Measurements from ENCODE around the gene PARVA. TPM values are rescaled to one million over a fixed set of nuclear protein-coding genes. Genes with fewer than 3 reads are reported as not detected.

The PARVA gene
- total and polyA plus RNA-seq, 2 of the 8 experiments (the other 6 are each of a cell fraction or from before 2014, with no cell fraction given): 3.1 to 13.5 TPM

DNA sequence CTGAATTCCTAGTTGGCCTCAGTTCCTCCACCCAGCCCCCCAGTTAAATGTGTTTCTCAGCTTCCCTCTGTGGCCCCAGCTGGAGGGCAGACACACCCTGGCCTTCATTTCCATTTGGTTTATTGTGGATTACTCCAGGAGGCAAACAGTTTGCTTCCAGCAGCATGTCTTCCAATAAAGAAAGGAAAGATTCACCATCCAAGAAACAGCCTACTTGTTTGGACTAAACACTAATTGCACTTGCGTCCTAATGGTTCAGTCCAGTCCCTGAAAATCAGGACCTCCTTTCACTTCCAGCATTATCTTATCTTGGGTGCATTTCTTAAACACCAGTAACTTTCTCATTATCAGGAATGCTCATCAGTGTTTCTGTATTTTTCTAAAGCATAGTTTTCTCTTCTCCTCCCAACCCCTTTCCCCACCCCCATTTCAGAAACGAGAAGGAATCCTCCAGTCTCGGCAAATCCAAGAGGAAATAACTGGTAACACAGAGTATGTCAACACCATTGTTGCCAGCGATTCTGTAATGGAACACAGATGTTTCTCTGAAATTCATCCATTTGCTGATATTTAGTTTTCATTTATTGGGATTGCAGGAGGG, 130.9 kb downstream of the PARVA start:
- Histone ChIP-seq H2BK12ac (ENCODE audit: low read depth, low read length) (no peak overlapping the region), H3K79me2 (ENCODE audit: control insufficient read depth in 1 of 2, insufficient read depth in 2 of 2, low read length in 2 of 2) (no peaks in the 10 kb centered on the region), H3K4me2 (ENCODE audit: insufficient read depth in 1 of 2, low read depth in 2 of 2, low read length in 2 of 2) (no peak overlapping the region), H3K56ac (replicated peaks; ENCODE audit: insufficient read length, low read depth, low read length) (no peak overlapping the region), H3K4me3 (ENCODE audit: extremely low read depth in 1 of 4, insufficient read depth in 2 of 4, low read depth in 3 of 4, low read length in 4 of 4) (no peak overlapping the region), H3K36me3 (ENCODE audit: control insufficient read depth in 2 of 4, insufficient read depth in 4 of 4, low read length in 3 of 4) (no peaks in the 10 kb centered on the region), H3K9ac (replicated peaks in 1 of 4; ENCODE audit: extremely low read depth in 1 of 4, low read depth in 3 of 4, low read length in 3 of 4) (no peak overlapping the region), H3K9me3 (ENCODE audit: insufficient read depth in 2 of 2, low read depth in 1 of 2, low read length in 1 of 2) (no peaks in the 10 kb centered on the region), H3K23me2 (ENCODE audit: low read depth, low read length) (no peaks in the 10 kb centered on the region), H4K91ac (replicated peaks; ENCODE audit: insufficient read length, low read length) (no peak overlapping the region), H2BK15ac (ENCODE audit: low read length) (no peak overlapping the region), H2AK5ac (ENCODE audit: low read depth, low read length) (no peak overlapping the region), H3K18ac (ENCODE audit: extremely low read depth, low read length) (no peak overlapping the region), H3K27ac (ENCODE audit: low read depth, low read length) (no peak overlapping the region), H3K4me1 (replicated peaks in 1 of 4; ENCODE audit: control insufficient read depth in 3 of 4, insufficient read depth in 4 of 4, low read length in 3 of 4) (no peaks in the 10 kb centered on the region), H2BK5ac (ENCODE audit: low read depth, low read length) (no peak overlapping the region), H2BK120ac (replicated peaks; ENCODE audit: low read depth, low read length) (no peak overlapping the region), H3K23ac (ENCODE audit: insufficient read length) (no peak overlapping the region), H2BK20ac (ENCODE audit: low read length) (no peak overlapping the region), H3K79me1 (ENCODE audit: low read depth, low read length) (no peaks in the 10 kb centered on the region), H3K27me3 (replicated peaks in 1 of 4; ENCODE audit: control insufficient read depth in 3 of 4, extremely low read depth in 1 of 4, insufficient read depth in 3 of 4, low read length in 3 of 4) (no peaks in the 10 kb centered on the region), H4K8ac (ENCODE audit: extremely low read depth, insufficient read depth, low read length) (no peak overlapping the region), H2AFZ (ENCODE audit: low read length) (no peak overlapping the region), H3K14ac (ENCODE audit: insufficient read length) (no peak overlapping the region), H3K4ac (replicated peaks; ENCODE audit: insufficient read length, low read depth, low read length) (no peak overlapping the region), H4K20me1 (replicated peaks in 1 of 2; ENCODE audit: control insufficient read depth in 1 of 2, insufficient read depth in 2 of 2, low read length in 2 of 2) (no peaks in the 10 kb centered on the region), H4K5ac (ENCODE audit: insufficient read length, low read depth, low read length) (no peak overlapping the region)
- ChIA-PET POLR2A (ENCODE audit: partially characterized antibody) (no interaction called here), CTCF (ENCODE audit: partially characterized antibody) (interaction anchor here (0.6 to 1.0 kb wide), 2 partner anchors 29 to 177 kb away, joined by 3 to 4 read pairs; no protein-coding TSS in a partner anchor)
- DNase-seq (ENCODE audit: low read depth in 1 of 2, low spot score in 2 of 2) (no peak), FAIRE-seq (no peak)
- 82% methylated on average over 4 of the region's 4 CpGs; no CpG with 5 or more reads in 1 of the 2 experiments for WGBS, 2 experiments (ENCODE audit: extremely low coverage in 1 of 2, insufficient coverage in 1 of 2, insufficient read length in 1 of 2, insufficient replicate concordance in 2 of 2, low coverage in 1 of 2, low lambda C conversion rate in 2 of 2, missing lambda C conversion rate in 1 of 2)
- TF ChIP-seq, protein P1, sequence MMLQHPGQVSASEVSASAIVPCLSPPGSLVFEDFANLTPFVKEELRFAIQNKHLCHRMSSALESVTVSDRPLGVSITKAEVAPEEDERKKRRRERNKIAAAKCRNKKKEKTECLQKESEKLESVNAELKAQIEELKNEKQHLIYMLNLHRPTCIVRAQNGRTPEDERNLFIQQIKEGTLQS (IDR thresholded peaks at IDR 0.05; ENCODE audit: insufficient read depth, low read depth, low read length): no peak
- TF ChIP-seq MAFK (IDR thresholded peaks at IDR 0.05; ENCODE audit: low read depth, low read length) (no peak), CREB1 (IDR thresholded peaks at IDR 0.05) (no peak), HDAC2 (IDR thresholded peaks at IDR 0.05; ENCODE audit: borderline replicate concordance in 1 of 2, low read depth in 2 of 2, low read length in 2 of 2) (no peak), CBX5 (IDR thresholded peaks at IDR 0.05; ENCODE audit: low read depth, low read length) (no peak), GABPA (IDR thresholded peaks at IDR 0.05; ENCODE audit: borderline replicate concordance, insufficient read depth, low read length) (no peak), SRF (IDR thresholded peaks at IDR 0.05; ENCODE audit: low read depth, low read length) (no peak), RAD21 (IDR thresholded peaks at IDR 0.05 in 1 of 2, conservative IDR thresholded peaks at IDR 0.05 in 1 of 2; ENCODE audit: low read depth in 2 of 2, low read length in 2 of 2) (no peak)
- TF ChIP-seq, protein P2, sequence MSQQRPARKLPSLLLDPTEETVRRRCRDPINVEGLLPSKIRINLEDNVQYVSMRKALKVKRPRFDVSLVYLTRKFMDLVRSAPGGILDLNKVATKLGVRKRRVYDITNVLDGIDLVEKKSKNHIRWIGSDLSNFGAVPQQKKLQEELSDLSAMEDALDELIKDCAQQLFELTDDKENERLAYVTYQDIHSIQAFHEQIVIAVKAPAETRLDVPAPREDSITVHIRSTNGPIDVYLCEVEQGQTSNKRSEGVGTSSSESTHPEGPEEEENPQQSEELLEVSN (IDR thresholded peaks at IDR 0.05): no peak

All from H1 (cell line).